ENCODE measurements around the gene RARRES1. TPM values are rescaled to one million over a fixed set of nuclear protein-coding genes. Genes with fewer than 3 reads are reported as not detected.

The RARRES1 gene
- total RNA-seq, 1 experiment from 2014 or later: 0.20 TPM

- BruUV-seq (replicated peaks): no TSS peak
These were observed 51.4 kb downstream of the RARRES1 start for GRCh38 chr3:158680861-158681260.

More at GRCh38 chr3:158680861-158681260, 51.4 kb downstream of the RARRES1 start:
- H3K4me1 ChIP-seq (ENCODE audit: control insufficient read depth in 1 of 2, insufficient read depth in 2 of 2, low read length in 2 of 2): peaks cover 0 to 4% of the 10 kb centered on the region in 2 experiments; a peak in 1 of 4 replicates
- CTCF ChIA-PET: no interaction called here
- intact Hi-C loops (cut with micrococcal nuclease): no loop called here
- H3K79me2 ChIP-seq (ENCODE audit: insufficient read depth, low read length): no peaks in the 10 kb centered on the region
- TF ChIP-seq TCF7L2 (IDR thresholded peaks at IDR 0.05; ENCODE audit: borderline replicate concordance, extremely low read depth, insufficient read depth, insufficient read length) (no peak), REST (IDR thresholded peaks at IDR 0.05; ENCODE audit: low read depth) (no peak), POLR2A (IDR thresholded peaks at IDR 0.05; ENCODE audit: borderline replicate concordance, extremely low read depth, insufficient read depth, insufficient read length) (no peak), ZBTB33 (IDR thresholded peaks at IDR 0.05; ENCODE audit: extremely low read depth, insufficient replicate concordance, low read length) (no peak), SRF (IDR thresholded peaks at IDR 0.05; ENCODE audit: low read depth) (no peak), ZFX (IDR thresholded peaks at IDR 0.05) (no peak), EGR1 (IDR thresholded peaks at IDR 0.05; ENCODE audit: low read depth) (no peak), EZH2phosphoT487 (IDR thresholded peaks at IDR 0.05; ENCODE audit: borderline replicate concordance) (no peak), SP1 (IDR thresholded peaks at IDR 0.05; ENCODE audit: low read depth) (no peak)
- H3K9ac ChIP-seq (ENCODE audit: low read length): no peak overlapping the region
- H3K9me3 ChIP-seq (ENCODE audit: control insufficient read depth in 1 of 2, insufficient read depth in 1 of 2, low read depth in 1 of 2, low read length in 2 of 2): no peaks in the 10 kb centered on the region
- no peak overlapping the region for H3K27ac ChIP-seq (ENCODE audit: low read depth, low read length)
- no peak overlapping the region for H3K4me3 ChIP-seq (replicated peaks in 1 of 2; ENCODE audit: low read depth in 1 of 2, low read length in 2 of 2)
- no peak overlapping the region for H2AFZ ChIP-seq (ENCODE audit: low read depth, low read length, poor library complexity, severe bottlenecking)
- H4K20me1 ChIP-seq (ENCODE audit: insufficient read depth): no peaks in the 10 kb centered on the region
- DNase-seq (ENCODE audit: low read depth, low spot score): no peak
- H3K4me2 ChIP-seq (ENCODE audit: low read length): no peak overlapping the region
- ATAC-seq: no peak
- no peaks in the 10 kb centered on the region for H3K27me3 ChIP-seq (ENCODE audit: insufficient read depth, low read length)
- H3K36me3 ChIP-seq (ENCODE audit: control insufficient read depth in 1 of 2, insufficient read depth in 2 of 2, low read length in 2 of 2): 0 out of 4 replicates have a peak, but pooled peaks cover 0 to 4% of the 10 kb centered on the region in 2 experiments
- POLR2A ChIA-PET: no interaction called here
- RAD21 ChIA-PET (ENCODE audit: low non-redundant PET in 1 of 2, low total read pairs in 2 of 2, uncharacterized antibody in 2 of 2, unreplicated experiment in 2 of 2): no interaction called here
- no peaks in the 10 kb centered on the region for H3K9me2 ChIP-seq (ENCODE audit: insufficient read depth)

All from HCT116 (cell line).